ENCODE data around the gene FAM217A. TPM values are rescaled to one million over a fixed set of nuclear protein-coding genes. Genes with fewer than 3 reads are reported as not detected.

Gene FAM217A
- total and polyA plus RNA-seq, 2 of the 8 experiments (the other 6 are each of a cell fraction or from before 2014, with no cell fraction given), result 0.03 TPM; not detected in 1

- TF ChIP-seq ATF3 (IDR thresholded peaks at IDR 0.05; ENCODE audit: insufficient read depth, low read depth, low read length), result no peak
- TF ChIP-seq CREB1 (IDR thresholded peaks at IDR 0.05), result no peak
- no peak for TF ChIP-seq HDAC2 (IDR thresholded peaks at IDR 0.05; ENCODE audit: borderline replicate concordance in 1 of 2, low read depth in 2 of 2, low read length in 2 of 2)
- TF ChIP-seq E2F6 (IDR thresholded peaks at IDR 0.05), result no peak
- TF ChIP-seq CHD2 (IDR thresholded peaks at IDR 0.05; ENCODE audit: low read length), result no peak
- TF ChIP-seq PHF8 (conservative IDR thresholded peaks at IDR 0.05; ENCODE audit: low read depth, low read length), result no peak
- no peak for TF ChIP-seq EZH2 (IDR thresholded peaks at IDR 0.05; ENCODE audit: low read depth, low read length, severe bottlenecking)
Measured at GRCh38 chr6:4021854-4022695, 56.9 kb downstream of the FAM217A start (continued).

Data from H1 (cell line).